ENCODE results near the gene ZXDA.

DNA sequence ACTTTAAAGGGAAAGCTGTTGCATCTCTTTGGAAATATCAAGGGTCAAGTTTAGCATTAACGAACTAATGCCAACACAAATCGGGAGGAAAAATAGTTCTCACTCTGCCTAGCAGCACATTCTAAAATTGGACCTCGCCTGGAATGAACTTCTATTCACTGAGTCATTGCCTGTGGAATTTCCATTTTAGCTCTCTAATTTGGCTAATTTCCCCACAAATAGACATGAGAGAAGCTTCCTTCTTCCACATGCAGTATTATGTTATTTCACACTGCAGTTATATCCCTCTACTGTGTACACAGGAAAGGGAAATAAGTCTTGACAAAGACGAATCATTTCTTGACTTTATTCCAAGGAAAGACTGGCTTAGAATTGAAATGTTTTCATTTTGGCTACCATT lies 9.3 kb downstream of the ZXDA start:
- TF ChIP-seq POLR2A (IDR thresholded peaks at IDR 0.05) = no peak
- TF ChIP-seq CTCF (IDR thresholded peaks at IDR 0.05) = no peak
